WTC11 (cell line): ENCODE measurements around the gene LRRC27.

Experiments
- CTCF ChIP-seq: fragments of 200-600 bp; IDR thresholded peaks from 2 replicates; pipeline ENCODE4 v1.8.0; 2022; ENCODE audit warnings: antibody characterized with exemption
- GTF2I ChIP-seq: fragments of 250-450 bp; sonication (Bioruptor Pico); conservative IDR thresholded peaks from 2 replicates; pipeline ENCODE4 v1.4.0; 2021; ENCODE audit warnings: mild to moderate bottlenecking
- SMAD3 ChIP-seq: sonication (generic); formaldehyde crosslinking; IDR thresholded peaks from 2 replicates; pipeline ENCODE4 v1.8.0; 2022; ENCODE audit warnings: missing genetic modification reagents, mild to moderate bottlenecking, borderline replicate concordance
- USF1 ChIP-seq: sonication (generic); formaldehyde crosslinking; IDR thresholded peaks from 2 replicates; pipeline ENCODE4 v1.8.0; 2022; ENCODE audit warnings: mild to moderate bottlenecking, missing genetic modification reagents
- ZMAT4 ChIP-seq: fragments of 250-450 bp; sonication (Bioruptor Pico); IDR thresholded peaks from 2 replicates; pipeline ENCODE4 v1.9.0; 2021; ENCODE audit warnings: mild to moderate bottlenecking
- ZSCAN18 ChIP-seq: fragments of 250-450 bp; sonication (Bioruptor Pico); IDR thresholded peaks from 2 replicates; pipeline ENCODE4 v2.1.2; 2022; ENCODE audit warnings: mild to moderate bottlenecking, moderate library complexity

- TF ChIP-seq GTF2I (no peak), ZMAT4 (CRISPR knock-in tag) (no peak), USF1 (CRISPR knock-in tag) (no peak), CTCF (no peak), ZSCAN18 (CRISPR knock-in tag) (no peak), SMAD3 (CRISPR knock-in tag) (no peak)
These were observed 10.6 kb downstream of the LRRC27 start for GRCh38 chr10:132342553-132342952.
